ENCODE results near the gene HIGD1A. TPM values are rescaled to one million over a fixed set of nuclear protein-coding genes. Genes with fewer than 3 reads are reported as not detected.

HIGD1A gene
- polyA plus RNA-seq, 1 of the 3 experiments (the other 2 are of a cell fraction): 72.1 TPM

- no peak overlapping the region for H3K27ac ChIP-seq (ENCODE audit: low read depth in 2 of 2, low read length in 1 of 2)
- no peaks in the 10 kb centered on the region for H3F3A ChIP-seq (replicated peaks; ENCODE audit: insufficient read depth)
- H4K20me1 ChIP-seq (ENCODE audit: insufficient read depth): no peaks in the 10 kb centered on the region
- no peaks in the 10 kb centered on the region for H3K79me2 ChIP-seq (ENCODE audit: insufficient read depth)
- H3K4me1 ChIP-seq (ENCODE audit: control insufficient read depth in 1 of 2, insufficient read depth in 2 of 2, low read depth in 1 of 2, low read length in 1 of 2): peaks cover 0 to 26% of the 10 kb centered on the region in 2 experiments; a peak in 1 of 4 replicates
- no peak overlapping the region for H3K9ac ChIP-seq
- no peaks in the 10 kb centered on the region for H3K9me2 ChIP-seq
- no peaks in the 10 kb centered on the region for H3K36me3 ChIP-seq (replicated peaks in 1 of 2; ENCODE audit: control insufficient read depth in 1 of 2, insufficient read depth in 2 of 2, low read length in 1 of 2)
- H3K4me3 ChIP-seq (ENCODE audit: low read depth in 2 of 2, low read length in 1 of 2): no peak overlapping the region
- H2AFZ ChIP-seq (ENCODE audit: low read depth): no peak overlapping the region
- no peak overlapping the region for H3K4me2 ChIP-seq
- CTCF ChIA-PET: interaction anchor here (1.1 to 3.8 kb wide), 4 partner anchors 10 to 30 kb away, joined by 3 to 21 read pairs (median 9); no protein-coding TSS in a partner anchor
- TF ChIP-seq USF1 (IDR thresholded peaks at IDR 0.05; ENCODE audit: borderline replicate concordance, low read depth) (no peak), ELF1 (IDR thresholded peaks at IDR 0.05) (no peak), TEAD4 (IDR thresholded peaks at IDR 0.05; ENCODE audit: borderline replicate concordance, insufficient read depth) (no peak), IRF3 (IDR thresholded peaks at IDR 0.05; ENCODE audit: low read depth, low read length) (no peak), PBX3 (IDR thresholded peaks at IDR 0.05) (no peak), RCOR1 (IDR thresholded peaks at IDR 0.05; ENCODE audit: low read length) (no peak), RAD21 (IDR thresholded peaks at IDR 0.05; ENCODE audit: low read length) (no peak), EZH2phosphoT487 (IDR thresholded peaks at IDR 0.05; ENCODE audit: borderline replicate concordance, low read depth) (no peak), FOXJ3 (CRISPR knock-in tag; IDR thresholded peaks at IDR 0.05) (no peak), SIN3A (IDR thresholded peaks at IDR 0.05; ENCODE audit: borderline replicate concordance, low read depth, low read length) (no peak), TAF1 (IDR thresholded peaks at IDR 0.05; ENCODE audit: borderline replicate concordance, low read depth, low read length) (no peak), FOSL2 (IDR thresholded peaks at IDR 0.05; ENCODE audit: borderline replicate concordance, low read depth) (no peak), TCF12 (IDR thresholded peaks at IDR 0.05) (no peak), NFIC (IDR thresholded peaks at IDR 0.05; ENCODE audit: borderline replicate concordance) (no peak), CHD2 (IDR thresholded peaks at IDR 0.05; ENCODE audit: low read length, partially characterized antibody) (no peak), MAX (IDR thresholded peaks at IDR 0.05; ENCODE audit: low read depth) (no peak), SMC3 (IDR thresholded peaks at IDR 0.05; ENCODE audit: low read depth, low read length) (no peak)
- 67% methylated on average over 5 of the region's 6 CpGs for WGBS (ENCODE audit: low lambda C conversion rate)
- DNase-seq: no peak
- peaks cover 8% of the 10 kb centered on the region; the same call in 1 of the 2 replicates for H3K27me3 ChIP-seq (ENCODE audit: insufficient read depth)
- H3K9me3 ChIP-seq: no peaks in the 10 kb centered on the region
- POLR2A ChIA-PET: no interaction called here
Observed at GRCh38 chr3:42851228-42851834, 47.0 kb upstream of the HIGD1A start.

All from SK-N-SH (cell line).